Measurements from ENCODE around the gene SP3. TPM values are rescaled to one million over a fixed set of nuclear protein-coding genes. Genes with fewer than 3 reads are reported as not detected.

Gene SP3
- total RNA-seq, 6 experiments from 2014 or later: 28.4 to 36.5 (median 32.4) TPM

DNA sequence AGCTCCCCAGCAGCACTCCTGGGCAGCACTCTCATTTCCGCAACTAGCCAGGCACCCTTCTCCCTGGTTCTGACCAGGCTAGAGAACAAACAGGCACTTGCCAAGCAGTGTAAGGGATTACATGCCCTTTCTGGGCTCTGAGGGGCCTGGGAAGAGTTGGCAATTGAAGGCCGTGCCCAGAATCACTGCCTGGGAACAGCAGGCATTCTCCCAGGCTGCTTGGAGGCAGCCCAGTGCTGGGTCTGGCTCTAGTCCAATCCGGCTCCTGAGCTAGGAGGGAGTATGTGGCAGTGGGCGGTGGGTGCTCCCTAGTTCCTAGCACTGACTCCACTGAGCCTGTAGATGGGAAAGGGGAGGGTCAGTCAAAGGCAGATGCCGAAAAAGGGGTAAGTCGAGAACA, 34.1 kb upstream of the SP3 start:
- intact Hi-C loops (cut with DNase I): no loop called here
- TF ChIP-seq, protein P1, sequence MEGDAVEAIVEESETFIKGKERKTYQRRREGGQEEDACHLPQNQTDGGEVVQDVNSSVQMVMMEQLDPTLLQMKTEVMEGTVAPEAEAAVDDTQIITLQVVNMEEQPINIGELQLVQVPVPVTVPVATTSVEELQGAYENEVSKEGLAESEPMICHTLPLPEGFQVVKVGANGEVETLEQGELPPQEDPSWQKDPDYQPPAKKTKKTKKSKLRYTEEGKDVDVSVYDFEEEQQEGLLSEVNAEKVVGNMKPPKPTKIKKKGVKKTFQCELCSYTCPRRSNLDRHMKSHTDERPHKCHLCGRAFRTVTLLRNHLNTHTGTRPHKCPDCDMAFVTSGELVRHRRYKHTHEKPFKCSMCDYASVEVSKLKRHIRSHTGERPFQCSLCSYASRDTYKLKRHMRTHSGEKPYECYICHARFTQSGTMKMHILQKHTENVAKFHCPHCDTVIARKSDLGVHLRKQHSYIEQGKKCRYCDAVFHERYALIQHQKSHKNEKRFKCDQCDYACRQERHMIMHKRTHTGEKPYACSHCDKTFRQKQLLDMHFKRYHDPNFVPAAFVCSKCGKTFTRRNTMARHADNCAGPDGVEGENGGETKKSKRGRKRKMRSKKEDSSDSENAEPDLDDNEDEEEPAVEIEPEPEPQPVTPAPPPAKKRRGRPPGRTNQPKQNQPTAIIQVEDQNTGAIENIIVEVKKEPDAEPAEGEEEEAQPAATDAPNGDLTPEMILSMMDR (IDR thresholded peaks at IDR 0.05): no peak
- no peak for TF ChIP-seq POLR2A (IDR thresholded peaks at IDR 0.05)
- WGBS (ENCODE audit: insufficient coverage, low coverage, low lambda C conversion rate, missing lambda C conversion rate): 47% methylated on average over 3 of the region's 6 CpGs
- Histone ChIP-seq H3K27me3 (no peaks in the 10 kb centered on the region), H3K4me3 (no peak overlapping the region), H3K27ac (no peak overlapping the region), H3K36me3 (no peaks in the 10 kb centered on the region), H3K9me3 (no peaks in the 10 kb centered on the region), H3K4me1 (peaks cover 0 to 29% (median 8%) of the 10 kb centered on the region in 4 donors)
- ATAC-seq (no peak), DNase-seq (peak in 1 of 3 donors; percentile 64)

- ATAC-seq (peak; percentile 2 to 27 (median 21)), DNase-seq (no peak)
- TF ChIP-seq, protein P1 (IDR thresholded peaks at IDR 0.05): no peak
- 44% methylated on average over 6 of the region's 7 CpGs for WGBS (ENCODE audit: insufficient coverage, low coverage, low lambda C conversion rate, missing lambda C conversion rate)
- Histone ChIP-seq H3K36me3 (no peaks in the 10 kb centered on the region), H3K4me3 (no peak overlapping the region), H3K27ac (peak overlapping the region in 2 of 3 donors; percentile 54 to 86), H3K4me1 (peaks cover 0 to 24% (median 8%) of the 10 kb centered on the region in 4 donors), H3K27me3 (no peaks in the 10 kb centered on the region), H3K9me3 (no peaks in the 10 kb centered on the region)
- intact Hi-C loops (cut with DNase I): no loop called here
These were observed 33.2 kb upstream of the SP3 start for GRCh38 chr2:173998386-173998785.

GRCh38 chr2:173997753-173998152, 32.6 kb upstream of the SP3 start:
- ATAC-seq: peak; percentile 68 to 75 (median 70)
- DNase-seq: peak in 1 of 3 donors; percentile 78
- peak overlapping the region; percentile 2 to 86 (median 54) for H3K27ac ChIP-seq

DNA sequence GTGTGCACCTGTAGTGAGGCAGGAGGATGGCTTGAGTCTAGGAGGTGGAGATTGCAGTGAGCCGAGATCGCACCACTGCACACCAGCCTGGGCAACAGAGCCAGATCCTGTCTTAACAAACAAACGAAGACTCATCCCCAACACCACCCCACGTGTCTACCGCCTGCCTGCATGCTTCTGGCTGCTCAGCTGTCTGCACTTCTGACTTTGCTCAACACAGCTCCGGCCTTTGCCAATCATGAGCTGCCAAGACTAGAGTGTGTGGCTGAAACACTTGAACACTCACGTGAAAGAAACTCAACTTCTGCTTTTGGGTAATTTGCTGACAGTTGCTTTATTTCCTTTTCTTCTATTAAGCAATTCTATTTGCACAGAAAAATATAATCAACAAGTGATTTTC, 32.1 kb upstream of the SP3 start:
- Histone ChIP-seq H3K4me3 (peak overlapping the region in 1 of 3 donors; percentile 16), H3K4me1 (peaks cover 0 to 25% (median 8%) of the 10 kb centered on the region in 4 donors), H3K27me3 (no peaks in the 10 kb centered on the region), H3K27ac (peak overlapping the region; percentile 2 to 86 (median 54)), H3K9me3 (no peaks in the 10 kb centered on the region), H3K36me3 (no peaks in the 10 kb centered on the region)
- WGBS (ENCODE audit: insufficient coverage, low coverage, low lambda C conversion rate, missing lambda C conversion rate): 11% methylated on average over 4 of the region's 7 CpGs
- TF ChIP-seq, protein P1 (IDR thresholded peaks at IDR 0.05): no peak
- no peak for TF ChIP-seq POLR2A (IDR thresholded peaks at IDR 0.05)
- DNase-seq (peak; percentile 83 to 97 (median 95)), ATAC-seq (peak; percentile 87 to 94 (median 90))
- intact Hi-C loops (cut with DNase I): no loop called here

More at GRCh38 chr2:173997753-173998152, 32.6 kb upstream of the SP3 start:
- 21% methylated on average over 2 of the region's 2 CpGs for WGBS (ENCODE audit: insufficient coverage, low coverage, low lambda C conversion rate, missing lambda C conversion rate)
- Histone ChIP-seq H3K4me1 (peaks cover 0 to 24% (median 8%) of the 10 kb centered on the region in 4 donors), H3K27me3 (no peaks in the 10 kb centered on the region), H3K4me3 (peak overlapping the region in 1 of 3 donors; percentile 16), H3K36me3 (no peaks in the 10 kb centered on the region), H3K9me3 (no peaks in the 10 kb centered on the region)
- intact Hi-C loops (cut with DNase I): no loop called here
- TF ChIP-seq POLR2A (IDR thresholded peaks at IDR 0.05): no peak
- TF ChIP-seq, protein P1 (IDR thresholded peaks at IDR 0.05): peak in 1 of 4 donors; percentile 7

Measured in right lobe of liver (tissue), 6 donors.